HEK293 (cell line): Measurements from ENCODE around the gene ZNF524.

Source experiments
- BCL11A ChIP-seq: fragments of 450-650 bp; formaldehyde crosslinking; IDR thresholded peaks from 2 replicates; pipeline ENCODE4 v1.5.1; 2016; ENCODE audit warnings: low read depth, missing biosample characterization, missing genetic modification characterization
- BCL11B ChIP-seq: fragments of 450-650 bp; formaldehyde crosslinking; IDR thresholded peaks from 2 replicates; pipeline ENCODE4 v1.5.1; 2016; ENCODE audit warnings: low read depth, missing biosample characterization, missing genetic modification characterization
- HOXC10 ChIP-seq: sonication (generic); formaldehyde crosslinking; IDR thresholded peaks from 2 replicates; pipeline ENCODE4 v1.8.1; 2023; ENCODE audit warnings: mild to moderate bottlenecking, missing genetic modification reagents
- KLF10 ChIP-seq: fragments of 450-650 bp; IDR thresholded peaks from 2 replicates; pipeline ENCODE4 v1.5.1; 2018; ENCODE audit warnings: missing biosample characterization, mild to moderate bottlenecking, missing genetic modification characterization
- PATZ1 ChIP-seq: fragments of 450-650 bp; formaldehyde crosslinking; IDR thresholded peaks from 2 replicates; pipeline ENCODE4 v1.5.1; 2016; ENCODE audit warnings: missing biosample characterization, missing genetic modification characterization
- PRDM1 ChIP-seq: fragments of 450-650 bp; formaldehyde crosslinking; IDR thresholded peaks from 2 replicates; pipeline ENCODE4; 2016; ENCODE audit warnings: missing biosample characterization, missing genetic modification characterization
- PRDM6 ChIP-seq: fragments of 450-650 bp; formaldehyde crosslinking; IDR thresholded peaks from 2 replicates; pipeline ENCODE4 v1.5.1; 2017; ENCODE audit warnings: missing biosample characterization, missing genetic modification characterization
- SP2 ChIP-seq: fragments of 450-650 bp; formaldehyde crosslinking; IDR thresholded peaks from 2 replicates; pipeline ENCODE4 v1.5.1; 2016; ENCODE audit warnings: missing biosample characterization, missing genetic modification characterization
- TRIM28 ChIP-seq: IDR thresholded peaks from 2 replicates; pipeline ENCODE4 v1.6.1; 2011; ENCODE audit warnings: low read length, control low read depth, borderline replicate concordance
- ZBTB1 ChIP-seq: fragments of 450-650 bp; formaldehyde crosslinking; IDR thresholded peaks from 2 replicates; pipeline ENCODE4 v1.5.1; 2016; ENCODE audit warnings: missing biosample characterization, missing genetic modification characterization
- ZBTB10 ChIP-seq: fragments of 450-650 bp; formaldehyde crosslinking; IDR thresholded peaks from 2 replicates; pipeline ENCODE4 v1.5.1; 2016; ENCODE audit warnings: missing biosample characterization, missing genetic modification characterization
- ZBTB17 ChIP-seq: fragments of 450-650 bp; formaldehyde crosslinking; IDR thresholded peaks from 2 replicates; pipeline ENCODE4 v1.5.1; 2016; ENCODE audit warnings: missing biosample characterization, missing genetic modification characterization
- ZBTB26 ChIP-seq: fragments of 450-650 bp; formaldehyde crosslinking; optimal IDR thresholded peaks from 2 replicates; pipeline ENCODE3; 2016; ENCODE audit warnings: missing biosample characterization, mild to moderate bottlenecking, missing genetic modification characterization
- ZBTB44 ChIP-seq: fragments of 450-650 bp; IDR thresholded peaks from 2 replicates; pipeline ENCODE4 v1.5.1; 2018; ENCODE audit warnings: missing biosample characterization, mild to moderate bottlenecking, missing genetic modification characterization
- ZBTB8A ChIP-seq: fragments of 450-650 bp; formaldehyde crosslinking; IDR thresholded peaks from 2 replicates; pipeline ENCODE4 v1.5.1; 2016; ENCODE audit warnings: missing biosample characterization, missing genetic modification characterization
- ZFHX2 ChIP-seq: fragments of 450-650 bp; formaldehyde crosslinking; conservative IDR thresholded peaks from 2 replicates; pipeline ENCODE4 v1.5.1; 2016; ENCODE audit warnings: missing biosample characterization, missing genetic modification characterization
- ZFP37 ChIP-seq: fragments of 450-650 bp; formaldehyde crosslinking; IDR thresholded peaks from 2 replicates; pipeline ENCODE4 v1.5.1; 2016; ENCODE audit warnings: missing biosample characterization, missing genetic modification characterization
- ZNF114 ChIP-seq: fragments of 450-650 bp; formaldehyde crosslinking; IDR thresholded peaks from 2 replicates; pipeline ENCODE4 v1.5.0; 2017; ENCODE audit warnings: missing biosample characterization, missing genetic modification characterization
- ZNF121 ChIP-seq: fragments of 450-650 bp; formaldehyde crosslinking; IDR thresholded peaks from 2 replicates; pipeline ENCODE4 v1.5.1; 2016; ENCODE audit warnings: missing biosample characterization, missing genetic modification characterization
- ZNF133 ChIP-seq: fragments of 450-650 bp; formaldehyde crosslinking; IDR thresholded peaks from 2 replicates; pipeline ENCODE4 v1.5.1; 2016; ENCODE audit warnings: missing biosample characterization, missing genetic modification characterization
- ZNF391 ChIP-seq: fragments of 450-650 bp; formaldehyde crosslinking; IDR thresholded peaks from 2 replicates; pipeline ENCODE4 v1.5.1; 2016; ENCODE audit warnings: low read depth, missing biosample characterization, missing genetic modification characterization, borderline replicate concordance
- ZNF433 ChIP-seq: fragments of 450-650 bp; formaldehyde crosslinking; IDR thresholded peaks from 2 replicates; pipeline ENCODE4 v1.5.1; 2016; ENCODE audit warnings: missing biosample characterization, missing genetic modification characterization, low read depth
- ZNF555 ChIP-seq: fragments of 450-650 bp; formaldehyde crosslinking; conservative IDR thresholded peaks from 2 replicates; pipeline ENCODE4 v1.5.1; 2017; ENCODE audit warnings: missing biosample characterization, mild to moderate bottlenecking, missing genetic modification characterization, inconsistent platforms
- ZNF558 ChIP-seq: fragments of 450-650 bp; formaldehyde crosslinking; IDR thresholded peaks from 2 replicates; pipeline ENCODE4 v1.5.1; 2016; ENCODE audit warnings: missing biosample characterization, missing genetic modification characterization
- ZNF610 ChIP-seq: fragments of 450-650 bp; formaldehyde crosslinking; IDR thresholded peaks from 2 replicates; pipeline ENCODE4 v1.5.1; 2016; ENCODE audit warnings: missing biosample characterization, missing genetic modification characterization, borderline replicate concordance
- ZNF692 ChIP-seq: fragments of 450-650 bp; formaldehyde crosslinking; IDR thresholded peaks from 2 replicates; pipeline ENCODE4 v1.5.1; 2016; ENCODE audit warnings: missing biosample characterization, missing genetic modification characterization
- ZNF701 ChIP-seq: fragments of 450-650 bp; formaldehyde crosslinking; IDR thresholded peaks from 2 replicates; pipeline ENCODE4 v1.5.1; 2016; ENCODE audit warnings: missing biosample characterization, missing genetic modification characterization
- ZSCAN30 ChIP-seq: fragments of 450-650 bp; IDR thresholded peaks from 2 replicates; pipeline ENCODE4 v1.5.1; 2018; ENCODE audit warnings: missing biosample characterization, mild to moderate bottlenecking, missing genetic modification characterization, moderate library complexity
- ZSCAN4 ChIP-seq: fragments of 450-650 bp; formaldehyde crosslinking; IDR thresholded peaks from 2 replicates; pipeline ENCODE4 v1.5.1; 2017; ENCODE audit warnings: missing biosample characterization, missing genetic modification characterization

Gene ZNF524

GRCh38 chr19:55580628-55581144 is 19.4 kb upstream of the ZNF524 start, which contains the start of gene ZNF579 (continued):
- TF ChIP-seq PATZ1 (tag by site-specific recombination) (peak; percentile 92), ZNF433 (no peak), ZBTB26 (tag by site-specific recombination) (peak; percentile 19), ZNF610 (tag by site-specific recombination) (no peak), PRDM6 (tag by site-specific recombination) (no peak), HOXC10 (CRISPR knock-in tag) (peak; percentile 53; the same call in 1 of the 2 replicates), PRDM1 (no peak), ZNF133 (tag by site-specific recombination) (no peak), ZNF114 (tag by site-specific recombination) (no peak), ZBTB17 (tag by site-specific recombination) (no peak), ZNF692 (tag by site-specific recombination) (peak; percentile 74), ZNF555 (tag by site-specific recombination) (no peak), ZFP37 (tag by site-specific recombination) (peak; percentile 70), TRIM28 (no peak), ZNF391 (tag by site-specific recombination) (peak; percentile 80; the same call in 1 of the 2 replicates), ZBTB8A (tag by site-specific recombination) (0 out of 2 replicates have a peak, but pooled peaks have one; percentile 17), ZSCAN4 (no peak), ZBTB1 (tag by site-specific recombination) (no peak), ZNF558 (tag by site-specific recombination) (no peak), SP2 (peak; percentile 54), ZBTB10 (tag by site-specific recombination) (no peak), KLF10 (peak; percentile 67; the same call in 1 of the 2 replicates), BCL11B (tag by site-specific recombination) (no peak), ZSCAN30 (tag by site-specific recombination) (peak; percentile 94), BCL11A (tag by site-specific recombination) (no peak), ZFHX2 (tag by site-specific recombination) (no peak; the same call in 1 of the 2 replicates), ZNF701 (no peak), ZBTB44 (tag by site-specific recombination) (peak; percentile 26; the same call in 1 of the 2 replicates), ZNF121 (tag by site-specific recombination) (no peak)
